ENCODE data around the gene KLC3.

KLC3 gene

DNA sequence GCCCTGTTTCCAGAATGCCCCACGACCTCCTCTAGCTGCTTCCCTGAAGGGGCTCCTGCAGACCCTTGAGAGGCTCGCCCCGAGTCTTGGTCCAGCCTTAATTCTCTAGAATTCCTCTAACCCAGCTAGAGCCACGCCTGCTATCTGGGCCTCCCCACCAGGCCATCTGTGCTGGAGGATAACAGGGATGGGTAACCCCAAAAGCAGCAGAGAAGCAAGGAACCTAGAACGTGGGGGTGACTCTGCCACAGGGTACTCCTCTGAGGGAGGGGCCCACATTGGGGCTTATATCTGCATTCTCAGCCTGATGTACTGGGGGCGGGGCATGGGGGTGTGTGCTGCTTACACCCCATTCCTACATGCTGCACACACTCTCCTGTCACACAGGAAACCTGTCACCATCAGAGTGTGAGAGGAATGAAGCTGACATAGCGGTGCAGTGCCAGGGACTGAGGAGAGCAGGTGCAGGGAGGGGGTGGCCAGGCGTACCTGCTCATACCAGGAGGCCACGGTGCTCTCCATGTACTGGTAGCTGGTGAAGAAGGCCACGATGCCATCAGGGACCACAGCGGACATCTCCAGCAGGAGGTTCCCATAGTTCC, 13.8 kb downstream of the KLC3 start:
- Histone ChIP-seq H3K14ac (ENCODE audit: low read length in 2 of 2) (no peak overlapping the region), H2BK5ac (ENCODE audit: low read depth, low read length, poor library complexity, severe bottlenecking) (no peak overlapping the region), H3K23ac (ENCODE audit: low read length in 2 of 2) (no peak overlapping the region), H4K8ac (ENCODE audit: low read length) (no peak overlapping the region), H3K4ac (ENCODE audit: low read depth in 1 of 2, low read length in 2 of 2) (no peak overlapping the region), H3K27me3 (ENCODE audit: control insufficient read depth in 1 of 2, insufficient read depth in 1 of 2, low read length in 2 of 2) (no peaks in the 10 kb centered on the region), H2BK12ac (ENCODE audit: low read length in 2 of 2) (no peak overlapping the region), H3K4me1 (ENCODE audit: control insufficient read depth, insufficient read depth, low read depth, low read length) (no peaks in the 10 kb centered on the region), H3K9ac (ENCODE audit: low read length) (no peak overlapping the region), H3K27ac (ENCODE audit: low read length, poor library complexity, severe bottlenecking) (no peak overlapping the region), H2AK5ac (ENCODE audit: low read length, severe bottlenecking) (no peak overlapping the region), H2BK15ac (ENCODE audit: low read depth, poor library complexity, severe bottlenecking) (no peak overlapping the region), H4K91ac (ENCODE audit: low read length) (no peak overlapping the region), H3K18ac (ENCODE audit: low read depth in 1 of 2, low read length in 2 of 2) (no peak overlapping the region), H3K4me3 (ENCODE audit: insufficient read depth in 1 of 2, low read depth in 1 of 2, low read length in 2 of 2) (no peak overlapping the region), H3K4me2 (ENCODE audit: low read length, poor library complexity, severe bottlenecking) (no peak overlapping the region), H2BK120ac (ENCODE audit: low read depth, low read length) (no peak overlapping the region), H3K36me3 (ENCODE audit: control insufficient read depth in 1 of 2, insufficient read depth in 2 of 2, low read depth in 1 of 2, low read length in 2 of 2) (peaks cover 80 to 96% of the 10 kb centered on the region in 2 experiments), H3K9me3 (ENCODE audit: control insufficient read depth, low read length) (no peaks in the 10 kb centered on the region), H3K79me1 (replicated peaks; ENCODE audit: low read length, poor library complexity, severe bottlenecking) (peaks cover 22% of the 10 kb centered on the region), H2AFZ (ENCODE audit: low read depth, low read length) (no peak overlapping the region)
- 98% methylated on average over 11 of the region's 11 CpGs for WGBS
- DNase-seq = no peak

DNA sequence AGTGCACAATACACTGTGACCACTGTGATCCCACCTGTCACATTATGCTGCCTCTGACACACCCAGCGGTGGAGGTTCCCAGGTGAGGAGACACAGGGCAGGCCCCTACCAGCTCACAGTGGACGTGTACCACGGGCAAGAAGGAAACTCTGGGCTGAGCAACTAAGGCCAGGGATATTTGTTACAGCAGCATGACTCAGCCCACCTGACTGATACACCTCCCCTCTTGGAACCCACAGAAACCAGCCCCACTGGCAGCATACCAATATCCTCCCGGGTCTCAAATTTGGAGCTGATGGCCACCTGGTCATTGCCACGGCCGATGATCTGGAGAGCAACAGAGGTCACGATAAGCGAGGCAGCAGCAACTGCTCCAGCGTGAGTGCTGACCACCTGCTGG, 14.9 kb downstream of the KLC3 start:
- Histone ChIP-seq H4K8ac (ENCODE audit: low read length) (no peak overlapping the region), H3K23ac (ENCODE audit: low read length in 2 of 2) (no peak overlapping the region), H3K36me3 (ENCODE audit: control insufficient read depth in 1 of 2, insufficient read depth in 2 of 2, low read depth in 1 of 2, low read length in 2 of 2) (peaks cover 84 to 91% of the 10 kb centered on the region in 2 experiments), H3K4me2 (ENCODE audit: low read length, poor library complexity, severe bottlenecking) (no peak overlapping the region), H3K4ac (ENCODE audit: low read depth in 1 of 2, low read length in 2 of 2) (no peak overlapping the region), H3K9me3 (ENCODE audit: control insufficient read depth, low read length) (no peaks in the 10 kb centered on the region), H3K18ac (ENCODE audit: low read depth in 1 of 2, low read length in 2 of 2) (no peak overlapping the region), H2BK5ac (ENCODE audit: low read depth, low read length, poor library complexity, severe bottlenecking) (no peak overlapping the region), H3K79me1 (replicated peaks; ENCODE audit: low read length, poor library complexity, severe bottlenecking) (peaks cover 24% of the 10 kb centered on the region), H4K91ac (ENCODE audit: low read length) (no peak overlapping the region), H3K4me1 (ENCODE audit: control insufficient read depth, insufficient read depth, low read depth, low read length) (no peaks in the 10 kb centered on the region), H3K27ac (ENCODE audit: low read length, poor library complexity, severe bottlenecking) (no peak overlapping the region), H3K27me3 (ENCODE audit: control insufficient read depth in 1 of 2, insufficient read depth in 1 of 2, low read length in 2 of 2) (no peaks in the 10 kb centered on the region), H3K4me3 (ENCODE audit: insufficient read depth in 1 of 2, low read depth in 1 of 2, low read length in 2 of 2) (no peak overlapping the region), H3K9ac (ENCODE audit: low read length) (no peak overlapping the region), H2AFZ (ENCODE audit: low read depth, low read length) (no peak overlapping the region), H2BK120ac (ENCODE audit: low read depth, low read length) (no peak overlapping the region), H2BK12ac (ENCODE audit: low read length in 2 of 2) (no peak overlapping the region), H2AK5ac (ENCODE audit: low read length, severe bottlenecking) (no peak overlapping the region), H2BK15ac (ENCODE audit: low read depth, poor library complexity, severe bottlenecking) (no peak overlapping the region), H3K14ac (ENCODE audit: low read length in 2 of 2) (no peak overlapping the region)
- DNase-seq = no peak
- WGBS = 99% methylated on average over 9 of the region's 9 CpGs

GRCh38 chr19:45355910-45356309, 15.4 kb downstream of the KLC3 start:
- H3K18ac ChIP-seq (ENCODE audit: low read depth in 1 of 2, low read length in 2 of 2) = no peak overlapping the region
- H2BK12ac ChIP-seq (ENCODE audit: low read length in 2 of 2) = no peak overlapping the region
- H2BK15ac ChIP-seq (ENCODE audit: low read depth, poor library complexity, severe bottlenecking) = no peak overlapping the region
- H3K9ac ChIP-seq (ENCODE audit: low read length) = no peak overlapping the region
- H3K27ac ChIP-seq (ENCODE audit: low read length, poor library complexity, severe bottlenecking) = no peak overlapping the region
- H3K23ac ChIP-seq (ENCODE audit: low read length in 2 of 2) = no peak overlapping the region
- no peak overlapping the region for H2BK5ac ChIP-seq (ENCODE audit: low read depth, low read length, poor library complexity, severe bottlenecking)
- peaks cover 81 to 86% of the 10 kb centered on the region in 2 experiments for H3K36me3 ChIP-seq (ENCODE audit: control insufficient read depth in 1 of 2, insufficient read depth in 2 of 2, low read depth in 1 of 2, low read length in 2 of 2)
- 98% methylated on average over 9 of the region's 9 CpGs for WGBS
- H3K4ac ChIP-seq (ENCODE audit: low read depth in 1 of 2, low read length in 2 of 2) = no peak overlapping the region
- peaks cover 24% of the 10 kb centered on the region for H3K79me1 ChIP-seq (replicated peaks; ENCODE audit: low read length, poor library complexity, severe bottlenecking)
- no peak overlapping the region for H2AFZ ChIP-seq (ENCODE audit: low read depth, low read length)
- H3K9me3 ChIP-seq (ENCODE audit: control insufficient read depth, low read length) = no peaks in the 10 kb centered on the region
- no peak for DNase-seq
- H2BK120ac ChIP-seq (ENCODE audit: low read depth, low read length) = no peak overlapping the region
- H2AK5ac ChIP-seq (ENCODE audit: low read length, severe bottlenecking) = no peak overlapping the region
- no peak overlapping the region for H4K91ac ChIP-seq (ENCODE audit: low read length)
- no peak overlapping the region for H4K8ac ChIP-seq (ENCODE audit: low read length)
- H3K14ac ChIP-seq (ENCODE audit: low read length in 2 of 2) = no peak overlapping the region
- H3K4me2 ChIP-seq (ENCODE audit: low read length, poor library complexity, severe bottlenecking) = no peak overlapping the region
- no peaks in the 10 kb centered on the region for H3K4me1 ChIP-seq (ENCODE audit: control insufficient read depth, insufficient read depth, low read depth, low read length)
- no peak overlapping the region for H3K4me3 ChIP-seq (ENCODE audit: insufficient read depth in 1 of 2, low read depth in 1 of 2, low read length in 2 of 2)
- H3K27me3 ChIP-seq (ENCODE audit: control insufficient read depth in 1 of 2, insufficient read depth in 1 of 2, low read length in 2 of 2) = no peaks in the 10 kb centered on the region

- no peak overlapping the region for H3K4ac ChIP-seq (ENCODE audit: low read depth in 1 of 2, low read length in 2 of 2)
- H3K4me3 ChIP-seq (ENCODE audit: insufficient read depth in 1 of 2, low read depth in 1 of 2, low read length in 2 of 2) = no peak overlapping the region
- 94% methylated on average over 18 of the region's 20 CpGs for WGBS
- H3K18ac ChIP-seq (ENCODE audit: low read depth in 1 of 2, low read length in 2 of 2) = no peak overlapping the region
- DNase-seq = no peak
- no peak overlapping the region for H4K8ac ChIP-seq (ENCODE audit: low read length)
- H3K23ac ChIP-seq (ENCODE audit: low read length in 2 of 2) = no peak overlapping the region
- H3K79me1 ChIP-seq (replicated peaks; ENCODE audit: low read length, poor library complexity, severe bottlenecking) = peaks cover 29% of the 10 kb centered on the region
- no peak overlapping the region for H2BK15ac ChIP-seq (ENCODE audit: low read depth, poor library complexity, severe bottlenecking)
- H3K27ac ChIP-seq (ENCODE audit: low read length, poor library complexity, severe bottlenecking) = no peak overlapping the region
- H2BK120ac ChIP-seq (ENCODE audit: low read depth, low read length) = no peak overlapping the region
- H3K27me3 ChIP-seq (ENCODE audit: control insufficient read depth in 1 of 2, insufficient read depth in 1 of 2, low read length in 2 of 2) = no peaks in the 10 kb centered on the region
- H3K4me2 ChIP-seq (ENCODE audit: low read length, poor library complexity, severe bottlenecking) = no peak overlapping the region
- peaks cover 79 to 86% of the 10 kb centered on the region in 2 experiments for H3K36me3 ChIP-seq (ENCODE audit: control insufficient read depth in 1 of 2, insufficient read depth in 2 of 2, low read depth in 1 of 2, low read length in 2 of 2)
- H3K4me1 ChIP-seq (ENCODE audit: control insufficient read depth, insufficient read depth, low read depth, low read length) = no peaks in the 10 kb centered on the region
- no peaks in the 10 kb centered on the region for H3K9me3 ChIP-seq (ENCODE audit: control insufficient read depth, low read length)
- no peak overlapping the region for H2AK5ac ChIP-seq (ENCODE audit: low read length, severe bottlenecking)
- no peak overlapping the region for H3K9ac ChIP-seq (ENCODE audit: low read length)
- no peak overlapping the region for H2AFZ ChIP-seq (ENCODE audit: low read depth, low read length)
- no peak overlapping the region for H2BK5ac ChIP-seq (ENCODE audit: low read depth, low read length, poor library complexity, severe bottlenecking)
- no peak overlapping the region for H2BK12ac ChIP-seq (ENCODE audit: low read length in 2 of 2)
- no peak overlapping the region for H3K14ac ChIP-seq (ENCODE audit: low read length in 2 of 2)
- no peak overlapping the region for H4K91ac ChIP-seq (ENCODE audit: low read length)
Measured at GRCh38 chr19:45356760-45357444, 16.4 kb downstream of the KLC3 start.
